ENCODE measurements around the gene OTX1.
"Not testable (repeated sequence)": the region's sequence is repeated elsewhere in the genome, so short reads cannot be mapped to it uniquely, and the experiment has no call there.

OTX1 gene

GRCh38 chr2:63050334-63051041 is at the start of gene OTX1:
Gene OTX1, plus strand, starts transcription at chr2:63050830. Its CDS starts 2,161 bp downstream, at chr2:63052991.
- Mint-ChIP-seq H3K27me3 (peaks cover 41% of the 10 kb centered on the region), H3K4me3 (peak within 1 kb of the TSS; percentile 90), H3K9me3 (ENCODE audit: low read depth) (no peaks in the 10 kb centered on the region), H3K36me3 (peaks cover 4% of the 10 kb centered on the region), H3K4me1 (ENCODE audit: low read depth) (peaks cover 60% of the 10 kb centered on the region), H3K27ac (peak within 1 kb of the TSS; percentile 5)

DNA sequence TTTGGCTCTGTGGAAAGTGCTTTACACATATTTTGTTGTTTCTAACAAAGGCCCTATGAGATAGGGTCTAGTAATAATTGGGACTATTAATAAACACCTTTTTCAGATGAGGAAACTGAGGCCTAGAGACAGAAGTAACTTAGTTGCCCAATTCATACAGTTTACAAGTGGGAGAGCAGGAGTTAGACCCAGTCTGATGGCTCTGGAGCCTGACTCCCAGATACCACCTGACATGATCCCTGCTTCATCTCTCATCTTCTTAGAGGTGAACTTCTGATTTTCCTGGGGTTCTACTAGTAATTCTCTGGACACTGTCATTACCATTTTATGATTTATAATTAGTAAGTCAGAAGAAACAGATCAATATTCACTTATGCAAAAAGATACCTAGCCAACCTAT is 49.1 kb upstream of the OTX1 start:
- H3K4me1 Mint-ChIP-seq (ENCODE audit: low read depth): no peaks in the 10 kb centered on the region
- no peaks in the 10 kb centered on the region for H3K9me3 Mint-ChIP-seq (ENCODE audit: low read depth)
- H3K4me3 Mint-ChIP-seq: no peak overlapping the region
- H3K36me3 Mint-ChIP-seq: peaks cover 27% of the 10 kb centered on the region
- no peak overlapping the region for H3K27ac Mint-ChIP-seq
- no peaks in the 10 kb centered on the region for H3K27me3 Mint-ChIP-seq

DNA sequence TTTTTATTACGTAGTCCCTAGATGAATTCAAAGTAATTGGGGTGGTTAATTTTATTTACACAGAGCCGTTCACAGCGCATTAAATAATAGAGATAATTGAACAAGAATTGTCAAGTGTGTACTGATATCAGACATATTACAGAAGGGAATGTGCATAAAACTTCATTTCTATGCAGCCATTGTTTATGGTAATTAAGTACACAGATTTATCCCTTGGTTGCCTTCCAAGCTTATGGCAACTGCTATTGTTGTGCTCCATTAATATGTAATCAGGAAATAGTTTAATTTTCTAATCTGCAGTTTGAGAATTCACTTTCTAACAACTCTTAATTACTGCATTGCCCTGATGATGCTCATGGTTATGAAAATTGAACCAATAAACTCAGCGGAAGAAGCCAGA is 47.3 kb upstream of the OTX1 start:
- Mint-ChIP-seq H3K27me3 (no peaks in the 10 kb centered on the region), H3K4me1 (ENCODE audit: low read depth) (no peaks in the 10 kb centered on the region), H3K4me3 (no peak overlapping the region), H3K36me3 (peaks cover 23% of the 10 kb centered on the region), H3K27ac (no peak overlapping the region), H3K9me3 (ENCODE audit: low read depth) (no peaks in the 10 kb centered on the region)

- H3K36me3 Mint-ChIP-seq: peaks cover 12% of the 10 kb centered on the region
Observed at GRCh38 chr2:63007813-63008458, 42.7 kb upstream of the OTX1 start.

DNA sequence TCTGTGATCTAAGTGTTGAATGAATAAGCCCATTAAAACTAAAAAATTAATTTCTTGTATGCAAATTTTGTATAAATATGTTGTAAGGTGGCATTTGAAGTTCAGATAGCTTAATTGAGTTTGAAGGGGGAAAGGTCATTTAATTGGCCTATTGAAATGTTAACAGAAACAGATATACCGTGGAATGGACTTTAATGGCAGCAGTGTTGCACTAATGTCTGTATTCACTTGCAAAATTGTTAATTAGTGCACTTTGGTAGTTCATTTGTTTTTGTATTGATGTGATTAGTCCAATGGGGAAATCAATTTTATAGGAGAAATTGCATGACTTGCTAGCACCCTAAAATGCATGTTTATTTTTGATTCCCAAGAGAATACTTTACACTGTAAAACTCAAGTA is 41.8 kb upstream of the OTX1 start:
- peaks cover 20% of the 10 kb centered on the region for H3K36me3 Mint-ChIP-seq
- no peak overlapping the region for H3K27ac Mint-ChIP-seq
- H3K9me3 Mint-ChIP-seq (ENCODE audit: low read depth): no peaks in the 10 kb centered on the region
- no peak overlapping the region for H3K4me3 Mint-ChIP-seq
- H3K4me1 Mint-ChIP-seq (ENCODE audit: low read depth): no peaks in the 10 kb centered on the region
- no peaks in the 10 kb centered on the region for H3K27me3 Mint-ChIP-seq

More at GRCh38 chr2:63007813-63008458, 42.7 kb upstream of the OTX1 start:
- Mint-ChIP-seq H3K27me3 (no peaks in the 10 kb centered on the region), H3K9me3 (ENCODE audit: low read depth) (no peaks in the 10 kb centered on the region), H3K4me3 (no peak overlapping the region), H3K27ac (no peak overlapping the region), H3K4me1 (ENCODE audit: low read depth) (no peaks in the 10 kb centered on the region)

- no peak overlapping the region for H3K27ac Mint-ChIP-seq
Observed at GRCh38 chr2:63009490-63009889, 41.1 kb upstream of the OTX1 start.

GRCh38 chr2:63012541-63012940 is 38.1 kb upstream of the OTX1 start:
- no peaks in the 10 kb centered on the region for H3K4me1 Mint-ChIP-seq (ENCODE audit: low read depth)

More at GRCh38 chr2:63009490-63009889, 41.1 kb upstream of the OTX1 start:
- H3K4me3 Mint-ChIP-seq: no peak overlapping the region
- no peaks in the 10 kb centered on the region for H3K4me1 Mint-ChIP-seq (ENCODE audit: low read depth)
- peaks cover 18% of the 10 kb centered on the region for H3K36me3 Mint-ChIP-seq
- no peaks in the 10 kb centered on the region for H3K9me3 Mint-ChIP-seq (ENCODE audit: low read depth)
- no peaks in the 10 kb centered on the region for H3K27me3 Mint-ChIP-seq

GRCh38 chr2:63013438-63013837 is 37.2 kb upstream of the OTX1 start:
- Mint-ChIP-seq H3K27me3 (no peaks in the 10 kb centered on the region), H3K27ac (no peak overlapping the region), H3K4me3 (no peak overlapping the region), H3K9me3 (ENCODE audit: low read depth) (no peaks in the 10 kb centered on the region), H3K36me3 (peaks cover 16% of the 10 kb centered on the region), H3K4me1 (ENCODE audit: low read depth) (no peaks in the 10 kb centered on the region)

More at GRCh38 chr2:63012541-63012940, 38.1 kb upstream of the OTX1 start:
- Mint-ChIP-seq H3K4me3 (no peak overlapping the region), H3K27me3 (no peaks in the 10 kb centered on the region), H3K27ac (no peak overlapping the region), H3K36me3 (peaks cover 16% of the 10 kb centered on the region), H3K9me3 (ENCODE audit: low read depth) (no peaks in the 10 kb centered on the region)

GRCh38 chr2:63015389-63015788 is 35.2 kb upstream of the OTX1 start:
- Mint-ChIP-seq H3K9me3 (ENCODE audit: low read depth) (no peaks in the 10 kb centered on the region), H3K27me3 (no peaks in the 10 kb centered on the region), H3K4me1 (ENCODE audit: low read depth) (no peaks in the 10 kb centered on the region), H3K4me3 (no peak overlapping the region), H3K36me3 (peaks cover 16% of the 10 kb centered on the region), H3K27ac (no peak overlapping the region)

GRCh38 chr2:63018439-63018838 is 32.2 kb upstream of the OTX1 start:
- H3K27ac Mint-ChIP-seq: no peak overlapping the region
- H3K36me3 Mint-ChIP-seq: peaks cover 18% of the 10 kb centered on the region
- H3K4me3 Mint-ChIP-seq: no peak overlapping the region
- no peaks in the 10 kb centered on the region for H3K9me3 Mint-ChIP-seq (ENCODE audit: low read depth)
- H3K4me1 Mint-ChIP-seq (ENCODE audit: low read depth): no peaks in the 10 kb centered on the region
- H3K27me3 Mint-ChIP-seq: no peaks in the 10 kb centered on the region

DNA sequence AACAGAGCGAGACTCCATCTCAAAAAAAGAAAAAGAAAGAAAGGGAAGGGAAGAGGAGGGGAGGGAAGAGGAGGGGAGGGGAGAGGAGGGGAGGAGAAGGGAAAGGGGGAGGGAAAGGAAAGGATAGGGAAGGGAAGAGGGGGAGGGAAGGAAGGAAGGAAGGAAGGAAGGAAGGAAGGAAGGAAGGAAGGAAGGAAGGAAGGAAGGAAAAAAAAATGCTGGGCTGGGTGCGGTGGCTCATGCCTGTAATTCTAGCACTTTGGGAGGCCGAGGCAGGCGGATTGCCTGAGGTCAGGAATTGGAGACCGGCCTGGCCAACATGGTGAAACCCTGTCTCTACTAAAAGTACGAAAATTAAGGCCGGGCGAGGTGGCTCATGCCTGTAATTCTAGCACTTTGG is 30.9 kb upstream of the OTX1 start:
- H3K27ac Mint-ChIP-seq; H3K4me3 Mint-ChIP-seq; H3K4me1 Mint-ChIP-seq (ENCODE audit: low read depth); H3K9me3 Mint-ChIP-seq (ENCODE audit: low read depth); H3K27me3 Mint-ChIP-seq: not testable (repeated sequence)
- H3K36me3 Mint-ChIP-seq: peaks cover 15% of the 10 kb centered on the region

DNA sequence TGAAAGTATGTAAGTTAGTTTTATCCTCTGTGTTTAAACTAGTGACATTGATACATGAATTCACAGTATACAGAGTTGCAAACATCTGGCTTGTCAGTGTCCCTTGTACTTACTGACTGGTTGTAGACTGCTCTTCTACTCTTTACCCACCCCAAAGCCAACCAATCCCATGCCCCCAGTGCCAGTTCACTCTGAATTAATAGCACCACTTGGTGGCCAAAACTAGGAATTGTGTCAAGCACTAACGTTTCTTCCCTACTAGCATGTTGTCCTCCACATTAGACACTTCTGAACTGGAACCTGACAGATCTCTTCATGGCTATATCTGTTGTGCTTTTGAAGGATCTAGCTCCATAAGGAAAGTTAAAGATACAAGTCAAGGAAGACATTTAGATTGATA is 27.2 kb upstream of the OTX1 start:
- Mint-ChIP-seq H3K27ac (no peak overlapping the region), H3K4me3 (no peak overlapping the region), H3K27me3 (no peaks in the 10 kb centered on the region), H3K4me1 (ENCODE audit: low read depth) (no peaks in the 10 kb centered on the region), H3K36me3 (peaks cover 21% of the 10 kb centered on the region), H3K9me3 (ENCODE audit: low read depth) (no peaks in the 10 kb centered on the region)

DNA sequence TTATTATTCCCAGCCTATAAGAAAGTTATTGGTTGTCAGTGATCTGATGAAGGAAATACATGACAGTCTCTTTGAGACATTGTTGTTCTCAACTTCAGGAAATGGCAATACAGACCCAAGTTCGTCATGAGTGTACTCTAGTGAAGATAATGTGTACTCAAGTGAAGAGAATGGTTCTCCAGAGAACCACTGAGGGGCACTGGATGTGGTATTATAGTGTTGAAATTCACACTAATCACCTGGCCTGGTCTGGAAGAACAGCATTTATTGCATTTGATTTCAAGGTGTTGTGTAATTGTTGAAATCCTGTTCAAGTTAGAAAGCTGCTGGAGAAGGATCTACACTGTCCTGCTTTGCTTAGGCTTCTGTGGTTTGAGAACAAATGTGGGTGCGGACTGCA is 23.4 kb upstream of the OTX1 start:
- Mint-ChIP-seq H3K4me3 (no peak overlapping the region), H3K36me3 (peaks cover 24% of the 10 kb centered on the region)

GRCh38 chr2:63029058-63029457 is 21.6 kb upstream of the OTX1 start:
- no peaks in the 10 kb centered on the region for H3K9me3 Mint-ChIP-seq (ENCODE audit: low read depth)
- H3K36me3 Mint-ChIP-seq: peaks cover 17% of the 10 kb centered on the region
- H3K4me3 Mint-ChIP-seq: no peak overlapping the region
- H3K4me1 Mint-ChIP-seq (ENCODE audit: low read depth): no peaks in the 10 kb centered on the region
- no peaks in the 10 kb centered on the region for H3K27me3 Mint-ChIP-seq
- no peak overlapping the region for H3K27ac Mint-ChIP-seq

More for the DNA sequence above, 23.4 kb upstream of the OTX1 start:
- Mint-ChIP-seq H3K4me1 (ENCODE audit: low read depth) (no peaks in the 10 kb centered on the region), H3K27me3 (no peaks in the 10 kb centered on the region), H3K27ac (no peak overlapping the region), H3K9me3 (ENCODE audit: low read depth) (no peaks in the 10 kb centered on the region)

DNA sequence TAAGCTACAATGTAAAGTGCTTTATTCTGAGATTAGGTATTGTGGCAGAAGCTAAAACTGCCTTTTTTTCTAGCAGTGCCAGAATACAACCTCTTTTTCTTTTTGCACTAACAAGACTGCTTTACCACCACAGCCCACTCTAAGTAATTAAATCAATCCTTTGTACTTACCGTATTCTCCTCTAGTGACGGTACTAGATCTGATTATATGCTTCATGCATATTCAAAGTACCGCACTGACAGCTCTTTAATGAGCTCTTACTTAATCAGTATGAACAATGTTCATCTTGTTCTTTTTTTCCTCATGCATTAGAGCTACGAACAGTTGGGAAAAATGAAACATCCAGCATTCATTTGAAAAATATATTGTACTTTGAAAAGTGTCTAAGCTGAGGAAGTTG is 16.1 kb upstream of the OTX1 start:
- Mint-ChIP-seq H3K4me3 (no peak overlapping the region), H3K9me3 (ENCODE audit: low read depth) (no peaks in the 10 kb centered on the region), H3K36me3 (peaks cover 12% of the 10 kb centered on the region), H3K27me3 (peaks cover 2% of the 10 kb centered on the region), H3K27ac (no peak overlapping the region), H3K4me1 (ENCODE audit: low read depth) (no peaks in the 10 kb centered on the region)

- peaks cover 3% of the 10 kb centered on the region for H3K27me3 Mint-ChIP-seq
- peaks cover 11% of the 10 kb centered on the region for H3K36me3 Mint-ChIP-seq
- H3K4me3 Mint-ChIP-seq: no peak overlapping the region
- H3K9me3 Mint-ChIP-seq (ENCODE audit: low read depth): no peaks in the 10 kb centered on the region
- no peak overlapping the region for H3K27ac Mint-ChIP-seq
- H3K4me1 Mint-ChIP-seq (ENCODE audit: low read depth): no peaks in the 10 kb centered on the region
Observed at GRCh38 chr2:63035169-63035568, 15.5 kb upstream of the OTX1 start.
